Lower leg skin (tissue), 3 donors: ENCODE results near the gene ELAVL1.

Experiments used
- POLR2A ChIP-seq, 2 donors: fragments of 450-650 bp; IDR thresholded peaks; one replicate each; pipeline ENCODE4 v1.6.1; 2016 to 2017; ENCODE audit warnings: antibody characterized with exemption in 2 of 2, mild to moderate bottlenecking in 1 of 2, moderate library complexity in 1 of 2
- TF ChIP-seq, protein P1 (sequence below), 3 donors: fragments of 450-650 bp; IDR thresholded peaks; one replicate each; pipeline ENCODE4 v1.5.1; 2016; ENCODE audit warnings: antibody characterized with exemption in 3 of 3, mild to moderate bottlenecking in 3 of 3, moderate library complexity in 2 of 3

GRCh38 chr19:7985481-7985911 is 19.9 kb downstream of the ELAVL1 start:
- TF ChIP-seq, protein P1, sequence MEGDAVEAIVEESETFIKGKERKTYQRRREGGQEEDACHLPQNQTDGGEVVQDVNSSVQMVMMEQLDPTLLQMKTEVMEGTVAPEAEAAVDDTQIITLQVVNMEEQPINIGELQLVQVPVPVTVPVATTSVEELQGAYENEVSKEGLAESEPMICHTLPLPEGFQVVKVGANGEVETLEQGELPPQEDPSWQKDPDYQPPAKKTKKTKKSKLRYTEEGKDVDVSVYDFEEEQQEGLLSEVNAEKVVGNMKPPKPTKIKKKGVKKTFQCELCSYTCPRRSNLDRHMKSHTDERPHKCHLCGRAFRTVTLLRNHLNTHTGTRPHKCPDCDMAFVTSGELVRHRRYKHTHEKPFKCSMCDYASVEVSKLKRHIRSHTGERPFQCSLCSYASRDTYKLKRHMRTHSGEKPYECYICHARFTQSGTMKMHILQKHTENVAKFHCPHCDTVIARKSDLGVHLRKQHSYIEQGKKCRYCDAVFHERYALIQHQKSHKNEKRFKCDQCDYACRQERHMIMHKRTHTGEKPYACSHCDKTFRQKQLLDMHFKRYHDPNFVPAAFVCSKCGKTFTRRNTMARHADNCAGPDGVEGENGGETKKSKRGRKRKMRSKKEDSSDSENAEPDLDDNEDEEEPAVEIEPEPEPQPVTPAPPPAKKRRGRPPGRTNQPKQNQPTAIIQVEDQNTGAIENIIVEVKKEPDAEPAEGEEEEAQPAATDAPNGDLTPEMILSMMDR (IDR thresholded peaks at IDR 0.05) = no peak
- no peak for TF ChIP-seq POLR2A (IDR thresholded peaks at IDR 0.05)
